CD4-positive, alpha-beta T cell treated with Interleukin-6 at 100 ng/mL for 8 hours (primary cell): Measurements from ENCODE around the gene MGA.
A peak's percentile ranks its signal among the peaks of the same experiment; 100 is the strongest.

ENCODE experiments used
- DNase-seq: peaks from one replicate; pipeline ENCODE4 v3.0.0-alpha.2; 2020; ENCODE audit warnings: mixed read lengths, low spot score

MGA gene

GRCh38 chr15:41658689-41659088 is 1.5 kb upstream of the MGA start:
- no peak for DNase-seq

GRCh38 chr15:41659190-41659589 is 1.0 kb upstream of the MGA start:
- no peak for DNase-seq

- no peak for DNase-seq
Measured at GRCh38 chr15:41659855-41660234, 360 bp upstream of the MGA start.

GRCh38 chr15:41661078-41661517 is 893 bp downstream of the MGA start:
- no peak for DNase-seq

- peak; percentile 57 for DNase-seq
Measured at GRCh38 chr15:41661518-41662225, 1.5 kb downstream of the MGA start.

GRCh38 chr15:41666353-41666920 is 6.2 kb downstream of the MGA start:
- no peak for DNase-seq

GRCh38 chr15:41669701-41670100 is 9.5 kb downstream of the MGA start:
- DNase-seq, result no peak

GRCh38 chr15:41671656-41672648 is 11.7 kb downstream of the MGA start:
- DNase-seq, result no peak

GRCh38 chr15:41675337-41675736 is 15.1 kb downstream of the MGA start:
- DNase-seq, result no peak

GRCh38 chr15:41678742-41679141 is 18.5 kb downstream of the MGA start:
- DNase-seq, result no peak

- no peak for DNase-seq
Measured at GRCh38 chr15:41683955-41684354, 23.8 kb downstream of the MGA start.

- no peak for DNase-seq
Measured at GRCh38 chr15:41688671-41689070, 28.5 kb downstream of the MGA start.

GRCh38 chr15:41689083-41689482 is 28.9 kb downstream of the MGA start:
- no peak for DNase-seq

GRCh38 chr15:41689834-41690233 is 29.6 kb downstream of the MGA start:
- no peak for DNase-seq

GRCh38 chr15:41690636-41691035 is 30.4 kb downstream of the MGA start:
- no peak for DNase-seq

- DNase-seq, result no peak
Measured at GRCh38 chr15:41691471-41691870, 31.3 kb downstream of the MGA start.

- DNase-seq, result no peak
Measured at GRCh38 chr15:41692049-41692448, 31.8 kb downstream of the MGA start.

- no peak for DNase-seq
Measured at GRCh38 chr15:41693757-41694156, 33.6 kb downstream of the MGA start.

GRCh38 chr15:41695750-41696436 is 35.7 kb downstream of the MGA start:
- DNase-seq, result peak; percentile 59

- no peak for DNase-seq
Measured at GRCh38 chr15:41698779-41699178, 38.6 kb downstream of the MGA start.

- DNase-seq, result no peak
Measured at GRCh38 chr15:41703120-41703519, 42.9 kb downstream of the MGA start.

- DNase-seq, result no peak
Measured at GRCh38 chr15:41713047-41713446, 52.8 kb downstream of the MGA start.
